K562 (cell line): Measurements from ENCODE around the gene ATXN7L2. TPM values are rescaled to one million over a fixed set of nuclear protein-coding genes. Genes with fewer than 3 reads are reported as not detected.

ENCODE experiments used
- ATF2 ChIP-seq: sonication (generic); formaldehyde crosslinking; IDR thresholded peaks from 2 replicates; pipeline ENCODE4 v1.8.1; 2022; ENCODE audit warnings: missing genetic modification reagents
- BCOR ChIP-seq: fragments of 450-650 bp; IDR thresholded peaks from 2 replicates; pipeline ENCODE4 v1.6.1; 2016
- BRCA1 ChIP-seq, 2 experiments: fragments of 450-650 bp in 1 of 2; sonication (generic) in 1 of 2; formaldehyde crosslinking in 1 of 2; IDR thresholded peaks; 2 replicates each; pipeline versions ENCODE4 v1.5.0 to v1.6.1; 2017 to 2020; ENCODE audit warnings: mild to moderate bottlenecking in 1 of 2, missing genetic modification reagents in 1 of 2
- CBX3 ChIP-seq, 2 experiments: IDR thresholded peaks; 1 replicate in 1 of 2; 2 replicates in 1 of 2; pipeline ENCODE4 v1.6.1; 2012; ENCODE audit warnings: inconsistent platforms in 2 of 2, low read length in 2 of 2, borderline replicate concordance in 1 of 2, control low read depth in 1 of 2
- CEBPZ ChIP-seq: fragments of 150-350 bp; IDR thresholded peaks from 2 replicates; pipeline ENCODE4 v1.6.1; 2014; ENCODE audit warnings: low read depth, mild to moderate bottlenecking, low read length, borderline replicate concordance
- E2F3 ChIP-seq: fragments of 250-450 bp; sonication (Bioruptor Pico); IDR thresholded peaks from 2 replicates; pipeline ENCODE4 v1.4.0; 2020; ENCODE audit warnings: mild to moderate bottlenecking
- KAT7 ChIP-seq: sonication (generic); formaldehyde crosslinking; IDR thresholded peaks from 2 replicates; pipeline ENCODE4 v1.8.0; 2022; ENCODE audit warnings: missing genetic modification reagents, mild to moderate bottlenecking, borderline replicate concordance
- MEIS2 ChIP-seq: fragments of 450-650 bp; IDR thresholded peaks from 2 replicates; pipeline ENCODE4 v1.6.1; 2014; ENCODE audit warnings: mild to moderate bottlenecking; ENCODE audit not compliant: partially characterized antibody
- NCOA2 ChIP-seq, 2 experiments: fragments of 450-650 bp; IDR thresholded peaks; 2 replicates each; pipeline ENCODE4 v1.6.1; 2018; ENCODE audit warnings: mild to moderate bottlenecking in 2 of 2, moderate library complexity in 1 of 2; ENCODE audit not compliant: partially characterized antibody in 2 of 2
- RNF2 ChIP-seq: sonication (generic); IDR thresholded peaks from 2 replicates; pipeline ENCODE4 v1.6.1; 2016
- SMARCC2 ChIP-seq: fragments of 450-650 bp; IDR thresholded peaks from 2 replicates; pipeline ENCODE4 v1.6.1; 2017; ENCODE audit warnings: antibody characterized with exemption, moderate library complexity, mild to moderate bottlenecking, low read depth
- SNAPC5 ChIP-seq: fragments of 250-450 bp; sonication (Bioruptor Pico); IDR thresholded peaks from 2 replicates; pipeline ENCODE4 v1.8.0; 2021; ENCODE audit warnings: moderate library complexity, mild to moderate bottlenecking, inconsistent platforms
- SOX6 ChIP-seq: fragments of 450-650 bp; IDR thresholded peaks from 2 replicates; pipeline ENCODE4 v1.6.1; 2014; ENCODE audit warnings: mild to moderate bottlenecking
- ZKSCAN1 ChIP-seq: fragments of 150-350 bp; IDR thresholded peaks from 2 replicates; pipeline ENCODE4 v1.6.1; 2016; ENCODE audit warnings: low read depth, low read length
- ZNF282 ChIP-seq: sonication (generic); formaldehyde crosslinking; IDR thresholded peaks from 2 replicates; pipeline ENCODE4 v1.8.1; 2023; ENCODE audit warnings: missing genetic modification reagents
- ZNF551 ChIP-seq: fragments of 250-450 bp; sonication (Bioruptor Pico); IDR thresholded peaks from 2 replicates; pipeline ENCODE4 v1.5.0; 2021; ENCODE audit warnings: mild to moderate bottlenecking, moderate library complexity
- ZZZ3 ChIP-seq: fragments of 450-650 bp; IDR thresholded peaks from 2 replicates; pipeline ENCODE4 v1.6.1; 2016; ENCODE audit warnings: antibody characterized with exemption, mild to moderate bottlenecking, moderate library complexity
- polyA plus RNA-seq, 8 experiments: library from polyadenylated mRNA; depleted of rRNA in 4 of 8; stranded (reverse) in 5 of 8; unstranded in 3 of 8; fragments of >200 nt; fragmentation: Nextera tagmentation in 2 of 8; fragmentation: Illumina TruSeq in 1 of 8; extraction: Ambion mirVana in 2 of 8; extraction: Trizol in 1 of 8; gene quantifications; 2 replicates each; pipeline versions ENCODE4 v1.2.1 to v1.2.3, GENCODE V29; 2011 to 2014; ENCODE audit warnings: inconsistent platforms in 1 of 8, missing spikeins in 1 of 8
- total RNA-seq, 7 experiments: library from RNA; depleted of rRNA in 6 of 7; stranded (reverse); fragments of >200 nt in 6 of 7; fragmentation: Illumina TruSeq in 2 of 7; extraction: Trizol in 2 of 7; gene quantifications; 2 replicates each; pipeline versions ENCODE4 v1.2.1 to v1.2.3, GENCODE V29; 2011 to 2021; ENCODE audit warnings: low replicate concordance in 1 of 7
- TF ChIP-seq, protein P1 (sequence below): sonication (generic); formaldehyde crosslinking; IDR thresholded peaks from 2 replicates; pipeline ENCODE4 v1.4.0; 2020; ENCODE audit warnings: mild to moderate bottlenecking, missing genetic modification reagents
- TF ChIP-seq, protein P2 (sequence below): sonication (generic); formaldehyde crosslinking; IDR thresholded peaks from 2 replicates; pipeline ENCODE4 v1.8.0; 2022; ENCODE audit warnings: mild to moderate bottlenecking, missing genetic modification reagents

Gene ATXN7L2
- total and polyA plus RNA-seq, 9 of the 15 experiments (the other 6 are each of a cell fraction or from before 2014, with no cell fraction given) = 0.21 to 10.4 (median 5.8) TPM

- TF ChIP-seq ZZZ3 (no peak), CBX3 (IDR thresholded peaks at IDR 0.05; ENCODE audit: borderline replicate concordance in 1 of 2, low read length in 2 of 2) (no peak), ATF2 (no peak), BCOR (no peak), KAT7 (CRISPR knock-in tag) (peak; percentile 16; the same call in 1 of the 2 replicates), ZNF551 (CRISPR knock-in tag) (no peak), E2F3 (CRISPR knock-in tag) (no peak), ZNF282 (no peak), ZKSCAN1 (no peak), RNF2 (no peak), NCOA2 (IDR thresholded peaks at IDR 0.05; ENCODE audit: partially characterized antibody in 2 of 2) (no peak), CEBPZ (0 out of 2 replicates have a peak, but pooled peaks have one; percentile 17), MEIS2 (peak; percentile 7), SMARCC2 (no peak), SOX6 (peak; percentile 24; the same call in 1 of the 2 replicates), BRCA1 (IDR thresholded peaks at IDR 0.05) (no peak), BRCA1 (CRISPR knock-in tag; IDR thresholded peaks at IDR 0.05) (no peak), SNAPC5 (CRISPR knock-in tag) (no peak)
- TF ChIP-seq, protein P1, sequence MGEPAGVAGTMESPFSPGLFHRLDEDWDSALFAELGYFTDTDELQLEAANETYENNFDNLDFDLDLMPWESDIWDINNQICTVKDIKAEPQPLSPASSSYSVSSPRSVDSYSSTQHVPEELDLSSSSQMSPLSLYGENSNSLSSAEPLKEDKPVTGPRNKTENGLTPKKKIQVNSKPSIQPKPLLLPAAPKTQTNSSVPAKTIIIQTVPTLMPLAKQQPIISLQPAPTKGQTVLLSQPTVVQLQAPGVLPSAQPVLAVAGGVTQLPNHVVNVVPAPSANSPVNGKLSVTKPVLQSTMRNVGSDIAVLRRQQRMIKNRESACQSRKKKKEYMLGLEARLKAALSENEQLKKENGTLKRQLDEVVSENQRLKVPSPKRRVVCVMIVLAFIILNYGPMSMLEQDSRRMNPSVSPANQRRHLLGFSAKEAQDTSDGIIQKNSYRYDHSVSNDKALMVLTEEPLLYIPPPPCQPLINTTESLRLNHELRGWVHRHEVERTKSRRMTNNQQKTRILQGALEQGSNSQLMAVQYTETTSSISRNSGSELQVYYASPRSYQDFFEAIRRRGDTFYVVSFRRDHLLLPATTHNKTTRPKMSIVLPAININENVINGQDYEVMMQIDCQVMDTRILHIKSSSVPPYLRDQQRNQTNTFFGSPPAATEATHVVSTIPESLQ (CRISPR knock-in tag) = no peak
- TF ChIP-seq, protein P2, sequence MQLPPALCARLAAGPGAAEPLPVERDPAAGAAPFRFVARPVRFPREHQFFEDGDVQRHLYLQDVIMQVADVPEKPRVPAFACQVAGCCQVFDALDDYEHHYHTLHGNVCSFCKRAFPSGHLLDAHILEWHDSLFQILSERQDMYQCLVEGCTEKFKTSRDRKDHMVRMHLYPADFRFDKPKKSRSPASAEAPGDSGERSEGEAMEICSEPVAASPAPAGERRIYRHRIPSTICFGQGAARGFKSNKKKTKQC (CRISPR knock-in tag) = no peak
Measured at GRCh38 chr1:109532365-109533136, 48.8 kb downstream of the ATXN7L2 start (continued).
